NCI-H128 (cell line): ENCODE results near the gene TXLNG.
"Not testable (repeated sequence)": the region's sequence is repeated elsewhere in the genome, so short reads cannot be mapped to it uniquely, and the experiment has no call there.

ENCODE experiments used
- DNase-seq: peaks from one replicate; lab custom pipeline; 2025; ENCODE audit not compliant: unreplicated experiment; lab: John Stamatoyannopoulos, UW

Gene TXLNG

DNA sequence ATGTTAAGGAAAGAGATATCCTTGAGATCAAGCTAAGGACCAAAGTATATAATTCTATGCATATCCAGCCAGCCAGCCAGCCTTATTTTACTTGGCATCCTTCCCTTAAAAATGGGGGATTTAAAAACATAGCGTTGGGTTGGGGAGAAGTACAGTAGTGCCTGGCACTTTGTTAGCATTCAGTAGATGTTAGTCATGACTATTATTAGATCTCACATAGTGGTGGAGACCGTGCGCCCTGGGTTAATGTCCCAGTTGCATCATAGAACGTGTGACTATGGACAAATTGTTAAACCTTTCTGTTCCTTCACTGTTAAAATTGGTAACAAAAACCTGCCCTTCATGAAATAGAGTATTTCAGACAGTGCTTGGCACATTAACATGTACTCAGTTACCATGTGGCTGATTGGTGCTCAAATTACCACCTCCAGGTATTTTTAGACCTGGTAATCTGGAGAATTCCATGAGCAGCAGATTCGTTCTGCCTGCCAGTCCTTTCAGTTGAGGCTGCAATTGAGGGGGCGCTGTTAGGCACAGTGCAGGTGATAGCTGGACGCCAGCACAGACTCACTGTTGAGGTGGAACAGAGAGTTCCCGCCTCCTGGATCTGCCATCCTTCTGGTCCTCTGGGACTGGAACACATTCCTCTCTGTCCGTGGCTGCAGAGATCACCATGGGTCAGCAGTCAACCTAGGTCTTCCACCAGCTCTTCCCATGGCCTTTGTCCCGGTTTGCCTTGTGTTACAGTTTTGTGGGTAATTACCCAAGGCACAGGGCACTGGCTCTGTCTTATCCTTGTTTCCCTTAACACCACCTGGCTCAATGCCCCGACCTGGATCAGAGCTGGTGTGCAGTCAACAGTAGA, 52.2 kb downstream of the TXLNG start:
- DNase-seq = no peak

GRCh38 chrX:16839219-16839851, 53.1 kb downstream of the TXLNG start:
- no peak for DNase-seq

GRCh38 chrX:16839852-16840460, 53.7 kb downstream of the TXLNG start:
- no peak for DNase-seq

GRCh38 chrX:16842684-16843083, 56.4 kb downstream of the TXLNG start:
- no peak for DNase-seq

GRCh38 chrX:16843208-16843909, 57.1 kb downstream of the TXLNG start:
- no peak for DNase-seq

- no peak for DNase-seq
Observed at GRCh38 chrX:16845686-16846085, 59.4 kb downstream of the TXLNG start.

DNA sequence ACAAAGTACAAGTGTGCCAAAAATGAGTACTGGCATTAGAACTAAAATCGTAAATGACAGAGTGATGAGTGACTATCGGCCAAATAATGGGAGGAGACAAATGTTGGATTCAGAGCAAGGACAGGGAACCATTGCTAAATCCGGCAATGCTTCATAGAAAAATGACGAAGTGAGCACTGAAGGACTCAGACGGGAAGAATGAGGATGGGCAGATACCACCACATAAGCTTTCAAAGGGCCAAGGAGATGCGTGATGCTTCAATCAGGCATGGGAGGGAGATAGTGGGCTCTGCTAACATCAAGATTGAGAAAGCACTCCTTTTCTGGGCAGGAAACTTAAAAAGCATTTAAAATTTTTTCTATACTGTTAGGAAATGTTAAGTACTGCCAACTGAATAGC, 62.3 kb downstream of the TXLNG start:
- no peak for DNase-seq

- DNase-seq = no peak
Observed at GRCh38 chrX:16851421-16851820, 65.2 kb downstream of the TXLNG start.

DNA sequence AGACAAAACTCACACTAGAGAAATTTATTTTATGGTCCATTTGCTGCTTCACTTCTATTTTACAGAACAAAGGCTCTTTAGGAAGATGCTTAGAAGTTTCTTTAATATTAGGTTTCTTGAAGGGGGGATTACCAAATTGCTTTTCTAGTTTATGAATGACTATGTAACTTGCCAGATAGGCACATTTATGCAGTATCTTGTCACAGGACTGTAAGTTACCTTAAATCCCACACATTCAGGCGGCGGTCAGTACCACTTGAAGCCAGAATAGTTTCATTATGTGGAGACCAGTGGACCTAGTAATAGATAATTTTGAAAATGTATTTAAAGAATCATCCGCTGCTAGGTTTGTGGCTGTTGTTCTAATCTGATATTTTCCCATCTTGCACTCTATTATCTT, 65.6 kb downstream of the TXLNG start:
- no peak for DNase-seq

DNA sequence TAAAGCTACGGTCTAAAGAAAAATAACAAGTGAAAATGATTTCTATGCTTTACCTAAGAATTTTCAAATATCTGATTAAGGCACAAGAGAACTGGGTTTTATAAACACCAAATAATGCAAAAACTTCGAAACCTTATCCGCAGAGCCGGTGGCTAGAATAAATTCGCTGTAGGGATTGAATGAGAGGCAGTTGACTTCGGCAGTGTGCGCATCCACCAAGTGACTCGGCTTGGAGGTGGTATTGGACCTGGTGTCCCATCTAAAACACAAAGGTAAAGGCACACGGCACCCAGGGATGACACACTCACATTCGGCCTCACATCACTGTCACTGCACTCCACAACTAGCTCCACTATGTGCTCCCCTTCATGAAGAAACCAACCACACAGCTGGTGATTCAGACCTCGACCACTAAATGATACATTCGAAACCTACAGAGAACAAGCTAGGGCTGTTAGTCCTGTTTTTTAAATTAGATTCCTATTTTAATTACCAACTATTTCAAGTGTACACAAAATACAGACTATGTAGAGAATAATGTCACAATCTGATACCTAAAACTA, 66.4 kb downstream of the TXLNG start:
- no peak for DNase-seq

DNA sequence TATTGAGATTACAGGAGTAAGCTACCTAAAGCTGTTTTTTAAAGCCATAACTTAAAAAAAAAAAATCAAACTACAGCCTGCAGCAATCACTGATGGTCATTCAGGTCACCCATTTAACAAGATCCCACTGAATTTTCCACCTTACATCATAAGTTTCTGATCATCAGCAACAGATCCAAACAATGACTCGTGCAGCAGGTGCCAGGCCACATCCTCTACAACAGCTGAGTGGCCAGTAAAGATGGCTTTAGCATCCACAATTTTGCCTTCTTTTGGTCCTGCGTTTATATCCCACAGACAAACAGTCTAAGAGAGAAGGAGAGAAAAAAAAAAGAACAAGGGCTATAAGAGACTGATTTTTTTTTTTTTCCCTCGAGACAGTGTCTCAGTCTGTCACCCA, 67.3 kb downstream of the TXLNG start:
- DNase-seq = no peak

- no peak for DNase-seq
Observed at GRCh38 chrX:16855363-16856075, 69.3 kb downstream of the TXLNG start.

- not testable (repeated sequence) for DNase-seq
Observed at GRCh38 chrX:16856076-16856404, 69.8 kb downstream of the TXLNG start.

- no peak for DNase-seq
Observed at GRCh38 chrX:16856744-16857143, 70.5 kb downstream of the TXLNG start.

- DNase-seq = no peak
Observed at GRCh38 chrX:16862829-16863228, 76.6 kb downstream of the TXLNG start.

- no peak for DNase-seq
Observed at GRCh38 chrX:16867947-16868346, 81.7 kb downstream of the TXLNG start.

- no peak for DNase-seq
Observed at GRCh38 chrX:16868920-16869319, 82.7 kb downstream of the TXLNG start.

DNA sequence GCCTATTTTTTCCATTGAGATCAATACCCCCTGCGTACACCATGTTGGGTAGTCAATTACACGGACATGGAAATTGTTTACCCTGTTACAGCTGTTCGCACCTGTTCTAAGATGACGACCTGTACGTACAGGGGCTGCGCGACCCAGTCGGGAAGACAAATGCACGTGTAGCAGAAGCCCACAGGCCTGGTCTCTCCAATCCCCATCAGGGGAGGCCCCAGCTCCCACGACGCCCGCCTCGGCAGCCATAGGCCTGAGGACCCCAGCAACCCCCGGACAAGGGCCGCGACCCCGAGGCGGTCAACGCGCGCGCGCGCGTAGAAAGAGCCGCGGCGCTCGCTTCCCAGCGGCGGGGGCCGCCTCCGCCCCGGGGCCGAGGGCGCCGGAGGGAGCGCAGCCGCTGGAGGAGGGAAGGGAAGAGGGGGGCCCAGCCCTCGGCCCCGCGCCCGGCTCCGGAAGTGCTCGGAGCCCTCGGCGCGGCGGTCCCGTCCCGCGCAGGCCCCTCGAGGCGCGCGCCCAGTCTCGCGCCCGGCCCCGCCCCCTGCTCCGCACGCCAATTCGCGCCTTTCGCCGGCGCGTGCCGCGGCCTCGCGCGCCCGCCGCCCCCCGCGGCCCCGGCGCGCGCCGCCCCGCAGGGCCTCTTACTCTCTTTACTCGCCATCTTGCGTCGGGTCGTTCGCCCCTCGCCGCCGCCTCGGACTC, 83.3 kb downstream of the TXLNG start:
- DNase-seq = no peak

- DNase-seq = peak; percentile 92
Observed at GRCh38 chrX:16870095-16870861, 84.0 kb downstream of the TXLNG start, which contains the start of gene RBBP7. RBBP7 (minus strand) TSS chrX:16870362; CDS start chrX:16870053, 309 bp downstream.
